ENCODE data around the gene SCAMP1. TPM values are rescaled to one million over a fixed set of nuclear protein-coding genes. Genes with fewer than 3 reads are reported as not detected.

Gene SCAMP1
- total and polyA plus RNA-seq, 2 experiments from 2014 or later = 32.4 to 33.4 TPM

- TF ChIP-seq CTCF (IDR thresholded peaks at IDR 0.05; ENCODE audit: low read depth, low read length) = no peak
Measured at GRCh38 chr5:78411586-78411985, 51.2 kb downstream of the SCAMP1 start.

GRCh38 chr5:78416677-78417425 is 56.4 kb downstream of the SCAMP1 start:
- Histone ChIP-seq H3K9me3 (ENCODE audit: low read depth) (no peaks in the 10 kb centered on the region), H3K36me3 (peaks cover 21% of the 10 kb centered on the region), H3K4me1 (ENCODE audit: low read depth) (no peaks in the 10 kb centered on the region), H3K27me3 (no peaks in the 10 kb centered on the region), H3K27ac (no peak overlapping the region), H3K4me3 (no peak overlapping the region)
- no peak for TF ChIP-seq CTCF (IDR thresholded peaks at IDR 0.05; ENCODE audit: low read depth, low read length)
- peak in 1 of 2 donors; percentile 62 for DNase-seq (ENCODE audit: low read depth in 1 of 2, low spot score in 1 of 2)

More at GRCh38 chr5:78411586-78411985, 51.2 kb downstream of the SCAMP1 start:
- H3K27me3 ChIP-seq = no peaks in the 10 kb centered on the region
- no peaks in the 10 kb centered on the region for H3K4me1 ChIP-seq (ENCODE audit: low read depth)
- no peaks in the 10 kb centered on the region for H3K9me3 ChIP-seq (ENCODE audit: low read depth)
- no peaks in the 10 kb centered on the region for H3K36me3 ChIP-seq
- H3K27ac ChIP-seq = no peak overlapping the region
- no peak overlapping the region for H3K4me3 ChIP-seq
- DNase-seq (ENCODE audit: low read depth in 1 of 2, low spot score in 1 of 2) = no peak

- Histone ChIP-seq H3K4me3 (no peak overlapping the region), H3K27ac (no peak overlapping the region), H3K4me1 (ENCODE audit: low read depth) (no peaks in the 10 kb centered on the region), H3K9me3 (ENCODE audit: low read depth) (no peaks in the 10 kb centered on the region), H3K36me3 (peaks cover 26% of the 10 kb centered on the region), H3K27me3 (no peaks in the 10 kb centered on the region)
- TF ChIP-seq CTCF (IDR thresholded peaks at IDR 0.05; ENCODE audit: low read depth, low read length) = no peak
- no peak for DNase-seq (ENCODE audit: low read depth in 1 of 2, low spot score in 1 of 2)
Measured at GRCh38 chr5:78419396-78419795, 59.0 kb downstream of the SCAMP1 start.

GRCh38 chr5:78420548-78420947 is 60.1 kb downstream of the SCAMP1 start:
- Histone ChIP-seq H3K4me3 (no peak overlapping the region), H3K27ac (no peak overlapping the region), H3K9me3 (ENCODE audit: low read depth) (no peaks in the 10 kb centered on the region), H3K36me3 (peaks cover 31% of the 10 kb centered on the region), H3K27me3 (no peaks in the 10 kb centered on the region), H3K4me1 (ENCODE audit: low read depth) (no peaks in the 10 kb centered on the region)
- no peak for TF ChIP-seq CTCF (IDR thresholded peaks at IDR 0.05; ENCODE audit: low read depth, low read length)
- DNase-seq (ENCODE audit: low read depth in 1 of 2, low spot score in 1 of 2) = no peak

GRCh38 chr5:78424665-78425064 is 64.2 kb downstream of the SCAMP1 start:
- Histone ChIP-seq H3K9me3 (ENCODE audit: low read depth) (no peaks in the 10 kb centered on the region), H3K36me3 (peaks cover 11% of the 10 kb centered on the region), H3K4me1 (ENCODE audit: low read depth) (no peaks in the 10 kb centered on the region), H3K27me3 (no peaks in the 10 kb centered on the region), H3K4me3 (no peak overlapping the region), H3K27ac (no peak overlapping the region)
- no peak for TF ChIP-seq CTCF (IDR thresholded peaks at IDR 0.05; ENCODE audit: low read depth, low read length)
- no peak for DNase-seq (ENCODE audit: low read depth in 1 of 2, low spot score in 1 of 2)

All from cardiac muscle cell (in vitro differentiated cells and primary cell).